WTC11 (cell line): Measurements from ENCODE around the gene HDAC7.

Experiments used
- ATF2 ChIP-seq: sonication (generic); formaldehyde crosslinking; IDR thresholded peaks from 2 replicates; pipeline ENCODE4 v1.8.1; 2022; ENCODE audit warnings: low read depth, missing genetic modification reagents, borderline replicate concordance
- CTCF ChIP-seq: fragments of 200-600 bp; IDR thresholded peaks from 2 replicates; pipeline ENCODE4 v1.8.0; 2022; ENCODE audit warnings: antibody characterized with exemption
- JUN ChIP-seq: sonication (generic); formaldehyde crosslinking; IDR thresholded peaks from 2 replicates; pipeline ENCODE4 v1.8.0; 2023; ENCODE audit warnings: mild to moderate bottlenecking, missing genetic modification reagents
- MLX ChIP-seq: sonication (generic); formaldehyde crosslinking; IDR thresholded peaks from 2 replicates; pipeline ENCODE4 v1.8.1; 2023; ENCODE audit warnings: mild to moderate bottlenecking, missing genetic modification reagents, moderate library complexity
- NFATC4 ChIP-seq: fragments of 250-450 bp; sonication (Bioruptor Pico); IDR thresholded peaks from 2 replicates; pipeline ENCODE4 v1.9.0; 2021; ENCODE audit warnings: mild to moderate bottlenecking
- SOX15 ChIP-seq: fragments of 250-450 bp; sonication (Bioruptor Pico); IDR thresholded peaks from 2 replicates; pipeline ENCODE4 v1.9.0; 2021; ENCODE audit warnings: mild to moderate bottlenecking
- SP1 ChIP-seq: sonication (generic); formaldehyde crosslinking; conservative IDR thresholded peaks from 2 replicates; pipeline ENCODE4 v1.8.1; 2022; ENCODE audit warnings: missing genetic modification reagents
- TCF7 ChIP-seq: sonication (generic); formaldehyde crosslinking; IDR thresholded peaks from 2 replicates; pipeline ENCODE4 v1.8.0; 2022; ENCODE audit warnings: mild to moderate bottlenecking, low read depth, missing genetic modification reagents, moderate library complexity
- USF1 ChIP-seq: sonication (generic); formaldehyde crosslinking; IDR thresholded peaks from 2 replicates; pipeline ENCODE4 v1.8.0; 2022; ENCODE audit warnings: mild to moderate bottlenecking, missing genetic modification reagents
- ZNF263 ChIP-seq: sonication (generic); formaldehyde crosslinking; IDR thresholded peaks from 2 replicates; pipeline ENCODE4 v1.8.1; 2022; ENCODE audit warnings: low read depth, mild to moderate bottlenecking, moderate library complexity, missing genetic modification reagents
- ZNF396 ChIP-seq: fragments of 250-450 bp; sonication (Bioruptor Pico); IDR thresholded peaks from 2 replicates; pipeline ENCODE4 v1.8.0; 2021; ENCODE audit warnings: mild to moderate bottlenecking, moderate library complexity, borderline replicate concordance

- TF ChIP-seq MLX (CRISPR knock-in tag) (no peak), CTCF (no peak), NFATC4 (CRISPR knock-in tag) (no peak), JUN (CRISPR knock-in tag) (no peak), USF1 (no peak), ATF2 (CRISPR knock-in tag) (no peak), TCF7 (CRISPR knock-in tag) (no peak), ZNF396 (CRISPR knock-in tag) (no peak), SOX15 (no peak), ZNF263 (CRISPR knock-in tag) (no peak), SP1 (no peak)
Measured at GRCh38 chr12:47739979-47740378, 79.7 kb downstream of the HDAC7 start.
